ENCODE data around the gene CNOT9. TPM values are rescaled to one million over a fixed set of nuclear protein-coding genes. Genes with fewer than 3 reads are reported as not detected.

The CNOT9 gene
- total RNA-seq, 1 donor from 2014 or later = 20.9 TPM

DNA sequence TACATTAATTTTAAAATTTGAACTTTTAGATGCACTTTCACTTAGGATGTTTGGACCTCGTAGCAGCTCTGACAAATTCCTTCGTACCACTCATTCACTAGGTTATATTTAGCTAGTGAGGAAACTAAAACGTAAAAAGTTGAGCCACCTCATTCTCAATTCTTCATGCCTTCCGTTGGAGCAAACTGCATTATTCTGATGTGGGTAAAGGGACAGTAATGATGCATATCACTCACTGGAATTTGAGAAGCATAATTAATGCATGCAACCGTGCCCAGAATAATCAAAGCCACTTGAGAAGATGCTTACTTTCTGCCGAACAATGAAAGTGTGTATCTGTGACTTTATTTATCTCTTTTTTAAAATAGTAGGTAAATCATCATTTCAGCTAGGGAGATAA is 2.2 kb downstream of the CNOT9 start:
- intact Hi-C loops (cut with DNase I) = no loop called here
- no peak for DNase-seq (ENCODE audit: low spot score)

DNA sequence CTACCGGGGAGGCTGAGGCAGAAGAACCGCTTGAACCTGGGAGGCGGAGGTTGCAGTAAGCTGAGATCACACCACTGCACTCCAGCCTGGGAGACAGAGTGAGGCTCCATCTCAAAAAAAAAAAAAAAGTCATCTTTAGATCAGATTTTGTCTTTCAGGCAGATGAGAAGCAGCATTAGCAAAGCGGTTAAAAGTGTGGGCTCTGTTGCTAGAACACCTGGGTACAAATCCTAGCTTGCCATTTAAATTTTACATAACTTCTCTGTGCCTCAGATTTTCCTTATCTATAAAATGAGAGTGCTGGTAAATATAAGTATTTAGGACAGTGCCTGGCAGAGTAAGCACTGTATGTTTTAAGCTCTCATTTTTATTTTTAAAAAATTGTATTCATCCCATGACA is 8.2 kb downstream of the CNOT9 start:
- DNase-seq (ENCODE audit: low spot score) = no peak
- intact Hi-C loops (cut with DNase I) = no loop called here

DNA sequence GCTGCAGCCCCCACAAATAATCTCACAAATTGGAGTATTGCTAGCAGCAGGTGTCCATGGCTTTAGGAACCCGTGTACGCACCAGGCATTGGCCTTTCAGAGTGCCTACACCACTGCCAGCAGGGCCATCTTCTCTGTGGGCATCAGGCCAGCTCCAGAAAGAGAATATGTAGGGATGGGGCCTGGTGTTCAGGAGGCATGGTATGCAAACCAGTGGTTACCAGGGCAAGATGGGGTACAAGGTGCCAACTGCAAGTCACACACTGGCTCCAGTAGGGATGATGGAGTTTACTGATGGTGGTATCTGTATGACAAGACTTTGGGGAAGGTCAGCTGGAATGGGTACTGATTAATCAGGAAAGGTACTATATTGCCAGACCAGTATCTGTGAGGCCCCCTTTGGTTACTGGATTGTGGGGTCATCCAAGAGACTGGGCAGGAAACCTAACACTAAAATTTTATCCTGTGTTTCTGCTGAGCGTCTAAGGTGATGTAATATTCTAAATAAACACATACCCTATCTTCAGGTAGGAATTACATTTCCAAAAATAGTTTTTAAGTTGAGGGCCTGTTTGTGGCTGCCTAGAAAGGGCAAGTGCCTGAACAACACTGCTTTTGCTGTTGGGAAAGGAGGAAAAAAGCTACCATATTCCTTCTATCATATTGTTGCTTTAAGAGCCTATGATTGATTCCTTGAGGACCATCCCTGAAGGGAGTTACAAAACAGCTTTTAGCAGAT is 9.0 kb downstream of the CNOT9 start:
- intact Hi-C loops (cut with DNase I) = no loop called here

DNA sequence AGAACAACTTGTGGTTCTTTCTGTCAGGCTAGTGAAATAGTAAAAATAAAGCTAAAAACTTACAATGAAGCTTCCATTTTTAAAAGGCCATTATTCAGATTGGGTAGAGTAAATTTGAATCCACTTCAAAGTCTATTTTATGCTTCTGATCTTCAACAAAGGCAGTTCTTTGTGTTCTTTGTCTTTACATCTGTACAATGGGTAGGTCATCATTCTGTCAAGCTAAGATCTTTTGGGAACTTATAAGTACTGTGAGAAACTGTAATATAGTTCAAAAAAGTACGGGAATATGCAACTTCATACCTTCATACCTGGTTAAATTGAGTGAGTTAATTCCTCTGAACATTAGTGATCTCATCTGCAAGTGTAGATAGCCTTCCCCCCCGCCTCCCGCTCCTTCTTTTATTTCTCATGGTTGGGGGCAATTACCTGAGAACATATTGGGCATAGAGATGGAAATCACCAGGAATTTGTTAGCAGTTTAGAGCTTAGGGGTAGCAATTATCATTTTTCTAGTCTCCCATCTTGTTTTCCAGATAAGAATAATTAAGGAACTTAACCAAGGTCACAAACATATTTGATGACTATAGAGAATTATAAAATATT is 9.7 kb downstream of the CNOT9 start:
- intact Hi-C loops (cut with DNase I) = no loop called here
- no peak for DNase-seq (ENCODE audit: low spot score)

More for the DNA sequence above, 9.0 kb downstream of the CNOT9 start:
- no peak for DNase-seq (ENCODE audit: low spot score)

DNA sequence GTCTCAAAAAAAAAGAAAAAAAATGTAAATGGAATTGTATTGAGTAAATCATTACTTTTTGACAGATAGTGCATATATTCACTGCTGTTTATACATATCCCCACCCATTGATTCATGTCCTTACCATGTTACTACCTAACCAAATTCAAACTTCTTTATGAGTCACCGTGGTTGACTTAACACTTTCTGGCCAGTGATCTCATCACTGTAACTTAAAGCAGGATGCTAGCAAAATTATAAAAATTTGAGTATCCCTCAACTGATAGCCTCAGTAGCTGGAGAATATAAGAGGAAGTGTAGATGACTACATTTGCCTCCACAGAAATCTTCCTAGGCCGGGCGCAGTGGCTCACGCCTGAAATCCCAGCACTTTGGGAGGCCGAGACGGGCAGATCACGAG is 13.4 kb downstream of the CNOT9 start:
- intact Hi-C loops (cut with DNase I) = no loop called here
- no peak for DNase-seq (ENCODE audit: low spot score)

DNA sequence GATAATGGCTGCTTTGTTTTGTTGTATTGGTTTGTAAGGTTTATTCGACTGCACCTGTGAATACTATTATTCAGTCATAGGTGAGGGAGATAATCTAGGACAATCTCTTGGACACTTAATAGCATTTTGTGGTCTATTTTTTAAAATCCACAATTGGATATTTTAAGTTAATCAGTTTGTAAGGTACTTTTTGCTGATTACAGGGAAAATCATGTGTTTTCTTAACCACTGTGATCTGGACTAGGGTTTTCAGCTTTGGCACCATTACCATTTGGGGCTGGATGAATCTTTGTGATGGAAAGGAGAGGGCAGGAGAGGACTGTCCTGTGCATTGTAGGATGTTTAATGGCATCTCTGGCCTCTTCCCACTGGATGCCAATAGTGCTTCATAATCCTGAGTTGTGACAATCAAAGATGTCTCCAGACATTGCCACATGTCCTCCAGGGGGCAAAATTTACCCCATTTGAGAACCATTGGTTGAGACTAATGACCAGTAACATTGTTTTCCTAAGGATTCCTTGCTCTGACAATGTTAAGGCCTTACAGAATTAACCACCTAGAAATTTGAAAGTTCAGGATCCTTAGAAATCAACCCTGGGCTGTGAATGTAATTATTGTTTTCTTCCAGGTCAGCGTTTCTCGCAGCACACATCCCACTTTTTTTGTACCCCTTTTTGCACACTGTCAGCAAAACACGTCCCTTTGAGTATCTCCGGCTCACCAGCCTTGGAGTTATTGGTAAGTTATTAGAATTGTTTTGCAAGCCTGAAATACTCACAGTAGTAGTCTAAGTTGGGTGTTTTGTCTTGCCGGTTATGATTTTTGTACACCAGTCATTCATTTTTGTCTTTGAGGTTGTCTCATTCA is 15.6 kb downstream of the CNOT9 start:
- intact Hi-C loops (cut with DNase I) = no loop called here
- no peak for DNase-seq (ENCODE audit: low spot score)

DNA sequence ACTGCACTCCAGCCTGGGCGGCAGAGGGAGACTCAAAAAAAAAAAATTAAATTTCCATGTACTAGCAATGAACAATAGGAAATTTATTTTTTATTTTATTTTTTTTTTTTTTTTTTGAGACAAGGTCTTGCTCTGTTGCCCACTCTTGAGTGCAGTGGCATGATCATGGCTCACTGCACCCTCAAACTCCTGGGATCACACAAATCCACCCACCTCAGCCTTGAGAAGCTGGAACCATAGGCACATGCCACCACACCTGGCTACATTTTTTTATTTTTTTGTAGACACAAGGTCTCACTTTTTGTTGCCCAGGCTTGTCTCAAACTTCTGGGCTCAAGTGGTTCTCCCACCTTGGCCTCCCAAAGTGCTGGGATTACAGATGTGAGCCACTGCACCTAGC is 16.9 kb downstream of the CNOT9 start:
- intact Hi-C loops (cut with DNase I) = no loop called here
- DNase-seq (ENCODE audit: low spot score) = no peak

DNA sequence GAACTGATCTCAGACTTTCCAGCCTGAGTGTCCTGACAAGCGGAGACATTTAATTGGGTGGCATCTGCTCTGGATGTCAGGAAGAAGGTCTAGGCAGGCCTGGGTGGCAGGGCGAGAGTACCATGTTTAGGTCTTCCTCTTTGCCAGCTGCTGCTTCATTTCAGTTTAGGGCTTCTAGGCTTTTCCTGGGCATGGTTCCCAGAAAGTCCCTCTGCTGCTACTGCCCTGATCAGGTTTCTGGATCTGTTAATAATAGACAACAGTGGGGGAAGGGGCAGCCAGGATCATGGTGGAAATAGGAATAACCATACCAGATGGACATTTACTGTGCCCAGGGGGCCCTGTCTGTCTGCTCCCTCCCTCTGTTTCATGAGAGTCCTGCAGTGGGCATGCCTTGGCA is 36.8 kb downstream of the CNOT9 start:
- intact Hi-C loops (cut with DNase I) = no loop called here
- DNase-seq (ENCODE audit: low spot score) = no peak

DNA sequence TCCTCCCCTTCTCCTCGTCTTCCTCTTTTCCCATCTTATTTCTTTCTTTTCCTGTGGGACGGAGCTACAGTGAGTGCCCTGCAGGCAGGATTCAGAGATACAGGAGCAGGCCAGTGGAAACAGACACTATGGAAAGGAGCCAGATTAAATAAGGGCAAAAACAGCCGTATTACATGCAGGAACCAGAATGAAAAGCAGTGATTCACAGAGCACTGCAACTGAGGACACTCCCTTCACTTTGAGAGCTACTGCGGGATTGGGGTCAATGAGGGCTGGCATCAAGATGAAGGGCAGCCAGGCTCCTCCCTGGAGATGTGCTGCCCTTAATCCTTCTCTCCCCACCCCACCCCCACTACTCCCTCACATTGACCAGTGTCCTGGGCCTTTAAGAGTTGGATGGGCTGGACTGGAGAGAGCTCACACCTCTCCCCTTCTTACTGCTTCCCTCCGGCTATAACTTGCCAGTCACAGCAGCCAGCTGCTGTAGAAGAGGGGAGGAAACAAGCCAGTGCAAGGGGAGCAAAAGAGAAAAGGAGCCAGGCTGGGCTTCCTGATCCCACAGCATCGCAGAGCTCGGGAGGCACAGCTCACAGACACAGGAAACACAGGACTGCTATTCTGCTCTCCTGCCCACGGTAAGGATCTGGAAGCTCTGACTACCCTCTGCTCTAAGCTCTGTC is 38.9 kb downstream of the CNOT9 start, which contains the start of gene PLCD4:
Gene PLCD4, plus strand, starts transcription at position 464 of the 680 bp plus-strand sequence. CDS start 7,841 bp downstream, outside the sequence.
- intact Hi-C loops (cut with DNase I) = no loop called here
- DNase-seq (ENCODE audit: low spot score) = no peak

DNA sequence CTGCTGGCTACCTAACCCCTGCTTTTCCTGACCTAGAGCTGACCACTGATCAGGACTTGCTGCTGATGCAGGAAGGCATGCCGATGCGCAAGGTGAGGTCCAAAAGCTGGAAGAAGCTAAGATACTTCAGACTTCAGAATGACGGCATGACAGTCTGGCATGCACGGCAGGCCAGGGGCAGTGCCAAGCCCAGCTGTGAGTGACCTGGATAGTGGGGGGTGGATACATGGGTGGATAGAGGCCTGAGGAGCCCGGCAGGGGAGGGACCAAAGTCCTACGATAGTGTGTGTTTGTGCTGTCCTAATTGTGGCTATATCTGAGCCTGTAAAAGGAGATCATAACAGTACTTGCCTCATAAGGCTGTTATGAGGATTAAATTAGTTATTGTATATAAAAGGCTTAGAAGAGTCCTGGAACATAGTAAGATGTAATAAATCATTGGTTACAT is 47.3 kb downstream of the CNOT9 start:
- DNase-seq (ENCODE audit: low spot score) = peak; percentile 64

DNA sequence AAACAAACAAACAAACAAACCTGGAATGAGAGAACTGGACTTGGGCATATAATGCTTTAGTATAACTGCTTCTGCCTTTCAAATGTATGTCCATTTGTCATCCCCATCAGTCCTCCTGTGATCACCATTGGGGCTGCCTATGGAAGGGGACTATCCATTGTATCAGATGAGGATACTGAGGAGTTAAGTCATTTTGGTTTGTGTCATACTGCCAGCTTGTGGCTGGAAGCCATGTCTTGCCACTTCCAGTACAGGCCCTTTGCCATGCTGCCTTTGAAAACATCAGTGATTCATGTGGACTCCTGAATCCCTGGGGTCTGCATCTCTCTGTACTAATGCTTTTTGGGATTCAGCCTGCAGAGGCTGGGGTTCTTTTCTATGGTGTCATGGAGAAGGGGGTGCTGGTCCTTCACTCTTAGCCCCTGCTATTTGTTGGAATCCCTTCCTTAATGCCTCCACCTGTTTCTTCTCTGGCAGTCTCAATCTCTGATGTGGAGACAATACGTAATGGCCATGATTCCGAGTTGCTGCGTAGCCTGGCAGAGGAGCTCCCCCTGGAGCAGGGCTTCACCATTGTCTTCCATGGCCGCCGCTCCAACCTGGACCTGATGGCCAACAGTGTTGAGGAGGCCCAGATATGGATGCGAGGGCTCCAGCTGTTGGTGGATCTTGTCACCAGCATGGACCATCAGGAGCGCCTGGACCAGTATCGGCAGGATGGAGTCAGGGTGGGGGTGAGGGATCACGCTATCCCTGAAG is 49.6 kb downstream of the CNOT9 start:
- intact Hi-C loops (cut with DNase I) = no loop called here

More for the DNA sequence above, 47.3 kb downstream of the CNOT9 start:
- intact Hi-C loops (cut with DNase I) = no loop called here

DNA sequence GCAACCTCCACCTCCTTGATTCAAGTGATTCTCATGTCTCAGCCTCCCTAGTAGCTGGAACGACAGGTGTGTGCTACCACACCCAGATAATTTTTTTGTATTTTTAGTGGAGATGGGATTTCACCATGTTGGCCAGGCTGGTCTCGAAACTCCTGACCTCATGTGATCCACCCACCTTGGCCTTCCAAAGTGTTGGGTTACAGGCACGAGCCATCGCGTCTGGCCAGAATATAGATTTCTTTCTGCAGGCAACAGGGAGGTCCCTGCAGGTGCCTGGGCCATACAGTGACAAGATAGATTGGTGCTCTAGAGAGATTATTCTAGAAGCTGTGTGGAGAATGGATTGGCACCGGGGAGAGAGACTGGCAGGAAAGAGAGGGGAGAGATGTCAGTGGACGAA is 52.4 kb downstream of the CNOT9 start:
- intact Hi-C loops (cut with DNase I) = no loop called here
- no peak for DNase-seq (ENCODE audit: low spot score)

More for the DNA sequence above, 49.6 kb downstream of the CNOT9 start:
- DNase-seq (ENCODE audit: low spot score) = no peak

DNA sequence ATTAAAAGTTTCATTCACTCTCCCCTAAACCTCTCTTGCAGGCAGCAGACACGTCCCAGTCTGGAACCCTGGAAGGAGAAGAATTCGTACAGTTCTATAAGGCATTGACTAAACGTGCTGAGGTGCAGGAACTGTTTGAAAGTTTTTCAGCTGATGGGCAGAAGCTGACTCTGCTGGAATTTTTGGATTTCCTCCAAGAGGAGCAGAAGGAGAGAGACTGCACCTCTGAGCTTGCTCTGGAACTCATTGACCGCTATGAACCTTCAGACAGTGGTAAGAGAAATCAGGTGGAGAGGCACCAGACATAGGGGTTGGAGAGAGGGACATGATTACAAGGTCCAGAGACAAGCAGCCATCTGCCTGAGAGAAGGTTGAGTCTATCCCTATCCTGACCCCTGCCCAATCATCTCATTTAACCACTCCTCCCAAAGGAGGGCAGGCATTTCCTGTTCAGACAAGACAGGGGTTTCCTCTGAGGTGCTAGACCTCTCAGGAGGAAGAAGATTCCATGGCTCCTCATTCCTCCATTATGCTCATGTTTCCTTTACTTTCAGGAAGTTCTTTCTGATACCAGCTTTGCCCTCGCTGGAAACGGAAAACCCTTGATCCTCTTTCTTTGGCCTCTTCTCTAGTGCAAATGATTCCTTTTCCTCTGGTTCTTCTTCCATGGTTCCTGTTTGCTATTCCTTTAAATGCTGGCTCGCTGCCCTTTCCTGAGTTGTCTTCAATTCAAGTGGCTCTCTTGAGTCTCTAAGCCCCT is 54.1 kb downstream of the CNOT9 start:
- intact Hi-C loops (cut with DNase I) = no loop called here
- DNase-seq (ENCODE audit: low spot score) = no peak

DNA sequence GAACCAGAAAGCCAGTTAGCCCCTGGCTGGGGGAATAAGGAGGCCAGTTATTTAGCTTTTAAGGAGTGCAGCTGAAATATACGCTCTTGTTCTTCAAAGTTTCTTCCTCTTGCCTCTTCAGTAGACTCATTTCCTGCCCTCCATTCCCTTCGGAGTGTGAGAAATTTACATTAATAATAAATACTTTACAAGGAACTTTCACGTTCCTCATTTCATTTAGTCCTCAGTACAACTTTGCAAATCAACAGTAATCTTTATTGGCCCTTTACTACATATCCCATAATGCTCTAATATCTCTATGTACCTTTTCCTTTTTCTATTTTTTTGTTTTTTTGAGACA is 54.7 kb downstream of the CNOT9 start:
- intact Hi-C loops (cut with DNase I) = no loop called here
- DNase-seq (ENCODE audit: low spot score) = no peak

DNA sequence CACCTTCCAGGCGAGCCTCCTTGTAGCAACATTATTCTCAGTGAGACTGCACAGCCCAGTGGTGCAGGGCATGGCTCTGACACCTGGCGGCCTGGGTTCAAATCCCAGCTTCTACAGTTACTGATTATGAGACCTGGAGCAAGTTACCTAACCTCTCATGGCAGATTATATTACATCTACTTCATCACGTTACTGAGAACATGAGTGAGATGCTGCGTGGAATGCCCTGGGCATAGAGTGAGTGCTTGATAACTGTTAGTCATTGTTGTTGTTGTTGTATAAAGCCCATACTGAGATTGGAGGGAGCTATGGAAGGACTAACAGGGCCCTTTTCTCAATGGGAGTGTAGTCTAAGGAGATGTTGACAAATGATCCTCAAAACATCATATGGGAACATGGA is 57.7 kb downstream of the CNOT9 start:
- intact Hi-C loops (cut with DNase I) = no loop called here
- DNase-seq (ENCODE audit: low spot score) = no peak

DNA sequence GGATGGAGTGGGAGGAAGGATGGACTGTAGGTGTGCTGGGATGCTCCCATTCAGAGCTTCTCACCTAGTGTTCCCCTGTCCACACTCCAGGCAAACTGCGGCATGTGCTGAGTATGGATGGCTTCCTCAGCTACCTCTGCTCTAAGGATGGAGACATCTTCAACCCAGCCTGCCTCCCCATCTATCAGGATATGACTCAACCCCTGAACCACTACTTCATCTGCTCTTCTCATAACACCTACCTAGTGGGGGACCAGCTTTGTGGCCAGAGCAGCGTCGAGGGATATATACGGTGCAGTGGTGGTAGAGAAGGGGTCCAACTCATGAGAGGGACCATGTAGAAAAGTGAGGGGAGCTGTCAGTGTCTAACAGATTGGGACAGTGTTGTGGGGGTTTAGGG is 59.3 kb downstream of the CNOT9 start:
- intact Hi-C loops (cut with DNase I) = no loop called here
- DNase-seq (ENCODE audit: low spot score) = no peak

DNA sequence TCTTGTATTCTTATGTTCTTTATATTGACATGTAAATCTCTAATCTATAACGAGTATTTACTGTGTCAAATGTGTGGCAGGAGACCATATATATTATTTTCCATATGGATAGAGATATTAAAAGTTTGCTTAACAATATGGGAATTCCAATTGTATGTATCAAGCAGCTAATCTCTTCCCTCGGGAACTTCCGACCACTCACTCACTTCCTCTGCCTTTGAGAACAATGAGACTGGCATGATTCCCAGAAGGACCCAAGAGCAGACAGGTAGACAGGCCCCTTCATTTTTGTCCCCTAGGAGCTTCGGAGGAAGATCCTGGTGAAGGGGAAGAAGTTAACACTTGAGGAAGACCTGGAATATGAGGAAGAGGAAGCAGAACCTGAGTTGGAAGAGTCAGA is 63.2 kb downstream of the CNOT9 start:
- intact Hi-C loops (cut with DNase I) = no loop called here
- DNase-seq (ENCODE audit: low spot score) = no peak

DNA sequence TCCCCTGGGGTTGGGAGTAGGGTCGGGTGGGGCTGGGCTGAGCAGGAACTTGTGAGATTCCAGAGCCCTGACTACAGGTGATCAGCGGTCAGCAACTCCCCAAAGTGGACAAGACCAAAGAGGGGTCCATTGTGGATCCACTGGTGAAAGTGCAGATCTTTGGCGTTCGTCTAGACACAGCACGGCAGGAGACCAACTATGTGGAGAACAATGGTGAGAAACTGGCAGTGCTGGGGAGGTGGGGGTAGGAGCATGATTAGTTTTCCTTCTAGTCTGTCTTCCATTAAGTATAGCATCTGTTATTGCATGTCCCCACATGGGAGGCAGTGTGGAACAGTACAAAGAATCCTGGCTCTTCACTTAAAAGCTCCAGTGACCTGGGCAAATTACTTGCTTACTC is 67.1 kb downstream of the CNOT9 start:
- intact Hi-C loops (cut with DNase I) = no loop called here

DNA sequence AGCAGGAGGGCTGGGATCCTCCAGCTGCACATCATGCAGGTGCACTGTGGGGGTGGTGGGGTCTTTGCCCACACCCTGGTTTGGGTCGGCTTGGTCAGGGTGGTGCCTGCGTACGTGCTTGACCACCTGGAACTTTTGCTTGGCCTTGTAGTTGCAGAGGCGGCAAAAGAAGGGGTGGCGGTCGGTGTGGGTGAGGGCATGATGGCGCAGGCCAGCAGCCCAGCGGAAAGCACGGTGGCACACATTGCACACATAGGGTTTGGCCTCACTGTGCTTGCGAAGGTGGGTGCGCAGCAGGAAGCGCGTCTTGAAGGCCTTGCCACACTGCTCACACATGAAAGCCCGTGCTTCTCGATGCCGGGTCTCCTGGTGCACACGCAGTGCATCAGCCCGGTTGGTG is 69.7 kb downstream of the CNOT9 start:
- intact Hi-C loops (cut with DNase I) = no loop called here
- no peak for DNase-seq (ENCODE audit: low spot score)

More for the DNA sequence above, 67.1 kb downstream of the CNOT9 start:
- no peak for DNase-seq (ENCODE audit: low spot score)

Measured in cardiac septum (tissue), 1 donor.